Measurements from ENCODE around the gene ZSCAN10. TPM values are rescaled to one million over a fixed set of nuclear protein-coding genes. Genes with fewer than 3 reads are reported as not detected.
"Not testable (repeated sequence)": the region's sequence is repeated elsewhere in the genome, so short reads cannot be mapped to it uniquely, and the experiment has no call there.

Gene ZSCAN10
- total RNA-seq, 2 experiments from 2014 or later: 0.36 to 0.56 TPM

- CTCF ChIA-PET: interaction anchor here (0.9 kb wide), 1 partner anchor 12 kb away, joined by 3 read pairs; no protein-coding TSS in a partner anchor
- Mint-ChIP-seq H3K4me3 (peak overlapping the region; percentile 80), H3K4me1 (ENCODE audit: low read depth) (peaks cover 89% of the 10 kb centered on the region), H3K36me3 (ENCODE audit: low read depth) (peaks cover 33% of the 10 kb centered on the region), H3K27ac (peak overlapping the region; percentile 88)
- H3K9me3 ChIP-seq (ENCODE audit: control insufficient read depth in 1 of 2, insufficient read depth in 1 of 2, low read length in 2 of 2); H3K27ac ChIP-seq (ENCODE audit: low read depth in 1 of 2, low read length in 2 of 2); H3K27me3 ChIP-seq (ENCODE audit: control insufficient read depth in 1 of 2, insufficient read depth in 2 of 2, low read length in 2 of 2); intact Hi-C loops (cut with DNase I, micrococcal nuclease); ATAC-seq (ENCODE audit: poor library complexity); H3K27me3 Mint-ChIP-seq; H3K4me3 ChIP-seq (ENCODE audit: low read length); H3K9me3 Mint-ChIP-seq: not testable (repeated sequence)
- peak in 3 of 14 experiments; percentile 41 to 43 (median 42) for DNase-seq
- Histone ChIP-seq H3K36me3 (ENCODE audit: insufficient read depth, low read length) (peaks cover 29% of the 10 kb centered on the region), H3K4me1 (ENCODE audit: insufficient read depth, low read length) (peaks cover 99% of the 10 kb centered on the region)
- POLR2A ChIA-PET: interaction anchor here (2.2 to 2.4 kb wide), 2 partner anchors 27 to 57 kb away, joined by 6 to 11 read pairs; partner anchors contain the start of gene ZSCAN10
These were observed 26.9 kb downstream of the ZSCAN10 start for GRCh38 chr16:3072148-3072547.

GRCh38 chr16:3071655-3072054, 27.4 kb downstream of the ZSCAN10 start:
- peaks cover 86% of the 10 kb centered on the region for H3K4me1 Mint-ChIP-seq (ENCODE audit: low read depth)
- ATAC-seq (ENCODE audit: poor library complexity) (no peak), DNase-seq (no peak)
- Histone ChIP-seq H3K9me3 (ENCODE audit: control insufficient read depth in 1 of 2, insufficient read depth in 1 of 2, low read length in 2 of 2) (no peaks in the 10 kb centered on the region), H3K27ac (ENCODE audit: low read depth in 1 of 2, low read length in 2 of 2) (peak overlapping the region in 1 of 2 donors; percentile 29), H3K27me3 (ENCODE audit: control insufficient read depth in 1 of 2, insufficient read depth in 2 of 2, low read length in 2 of 2) (no peaks in the 10 kb centered on the region), H3K36me3 (ENCODE audit: insufficient read depth, low read length) (peaks cover 31% of the 10 kb centered on the region), H3K4me3 (ENCODE audit: low read length) (no peak overlapping the region), H3K4me1 (ENCODE audit: insufficient read depth, low read length) (peaks cover 97% of the 10 kb centered on the region)
- H3K27ac Mint-ChIP-seq: peak overlapping the region; percentile 88
- intact Hi-C loops (cut with DNase I, micrococcal nuclease): no loop called here
- CTCF ChIA-PET: interaction anchor here (0.9 kb wide), 1 partner anchor 12 kb away, joined by 3 read pairs; no protein-coding TSS in a partner anchor
- peaks cover 38% of the 10 kb centered on the region for H3K36me3 Mint-ChIP-seq (ENCODE audit: low read depth)
- peak overlapping the region; percentile 80 for H3K4me3 Mint-ChIP-seq
- no peaks in the 10 kb centered on the region for H3K27me3 Mint-ChIP-seq
- H3K9me3 Mint-ChIP-seq: no peaks in the 10 kb centered on the region
- no peak for TF ChIP-seq CTCF (IDR thresholded peaks at IDR 0.05)
- POLR2A ChIA-PET: interaction anchor here (1.1 to 2.4 kb wide), 4 partner anchors 12 to 63 kb away, joined by 3 to 14 read pairs (median 8); partner anchors contain the start of genes ZNF213 and ZSCAN10

GRCh38 chr16:3070608-3071111, 28.4 kb downstream of the ZSCAN10 start:
- DNase-seq: no peak

GRCh38 chr16:3069146-3069545, 29.9 kb downstream of the ZSCAN10 start:
- H3K9me3 Mint-ChIP-seq; DNase-seq; H3K9me3 ChIP-seq (ENCODE audit: control insufficient read depth in 1 of 2, insufficient read depth in 1 of 2, low read length in 2 of 2); H3K27me3 ChIP-seq (ENCODE audit: control insufficient read depth in 1 of 2, insufficient read depth in 2 of 2, low read length in 2 of 2); H3K4me3 ChIP-seq (ENCODE audit: low read length); H3K27me3 Mint-ChIP-seq; intact Hi-C loops (cut with DNase I, micrococcal nuclease); ATAC-seq (ENCODE audit: poor library complexity): not testable (repeated sequence)
- Histone ChIP-seq H3K4me1 (ENCODE audit: insufficient read depth, low read length) (peaks cover 86% of the 10 kb centered on the region), H3K36me3 (ENCODE audit: insufficient read depth, low read length) (peaks cover 35% of the 10 kb centered on the region), H3K27ac (ENCODE audit: low read depth in 1 of 2, low read length in 2 of 2) (peak overlapping the region in 1 of 2 donors; percentile 13)
- ChIA-PET POLR2A (interaction anchor here (0.6 to 6.5 kb wide), 11 partner anchors 9 to 1569 kb away, joined by 3 to 50 read pairs (median 5); partner anchors contain the start of genes ZNF213 and ZSCAN10), CTCF (interaction anchor here (1.0 kb wide), 2 partner anchors 60 kb away, joined by 3 to 4 read pairs; no protein-coding TSS in a partner anchor)
- Mint-ChIP-seq H3K4me3 (peak overlapping the region; percentile 70), H3K4me1 (ENCODE audit: low read depth) (peaks cover 78% of the 10 kb centered on the region), H3K27ac (peak overlapping the region; percentile 88), H3K36me3 (ENCODE audit: low read depth) (peaks cover 53% of the 10 kb centered on the region)

More at GRCh38 chr16:3070608-3071111, 28.4 kb downstream of the ZSCAN10 start:
- ChIA-PET POLR2A (interaction anchor here (1.0 to 2.4 kb wide), 8 partner anchors 10 to 100 kb away, joined by 3 to 14 read pairs (median 4); partner anchors contain the start of genes ZNF213 and ZSCAN10), CTCF (interaction anchor here (0.9 kb wide), 1 partner anchor 59 kb away, joined by 5 read pairs; no protein-coding TSS in a partner anchor)
- peaks cover 48% of the 10 kb centered on the region for H3K36me3 Mint-ChIP-seq (ENCODE audit: low read depth)
- Histone ChIP-seq H3K4me3 (ENCODE audit: low read length) (no peak overlapping the region), H3K9me3 (ENCODE audit: control insufficient read depth in 1 of 2, insufficient read depth in 1 of 2, low read length in 2 of 2) (no peaks in the 10 kb centered on the region), H3K4me1 (ENCODE audit: insufficient read depth, low read length) (peaks cover 87% of the 10 kb centered on the region), H3K27ac (ENCODE audit: low read depth in 1 of 2, low read length in 2 of 2) (no peak overlapping the region), H3K27me3 (ENCODE audit: control insufficient read depth in 1 of 2, insufficient read depth in 2 of 2, low read length in 2 of 2) (no peaks in the 10 kb centered on the region), H3K36me3 (ENCODE audit: insufficient read depth, low read length) (peaks cover 35% of the 10 kb centered on the region)
- no peaks in the 10 kb centered on the region for H3K9me3 Mint-ChIP-seq
- ATAC-seq (ENCODE audit: poor library complexity): no peak
- peak overlapping the region; percentile 88 for H3K27ac Mint-ChIP-seq
- H3K27me3 Mint-ChIP-seq: no peaks in the 10 kb centered on the region
- intact Hi-C loops (cut with DNase I, micrococcal nuclease): no loop called here
- peak overlapping the region; percentile 70 for H3K4me3 Mint-ChIP-seq
- no peak for TF ChIP-seq CTCF (IDR thresholded peaks at IDR 0.05)
- H3K4me1 Mint-ChIP-seq (ENCODE audit: low read depth): peaks cover 78% of the 10 kb centered on the region
